Measurements from ENCODE around the gene ANKFN1. TPM values are rescaled to one million over a fixed set of nuclear protein-coding genes. Genes with fewer than 3 reads are reported as not detected.

ANKFN1 gene
- total RNA-seq, 2 donors from 2014 or later: 3.0 to 7.3 TPM

DNA sequence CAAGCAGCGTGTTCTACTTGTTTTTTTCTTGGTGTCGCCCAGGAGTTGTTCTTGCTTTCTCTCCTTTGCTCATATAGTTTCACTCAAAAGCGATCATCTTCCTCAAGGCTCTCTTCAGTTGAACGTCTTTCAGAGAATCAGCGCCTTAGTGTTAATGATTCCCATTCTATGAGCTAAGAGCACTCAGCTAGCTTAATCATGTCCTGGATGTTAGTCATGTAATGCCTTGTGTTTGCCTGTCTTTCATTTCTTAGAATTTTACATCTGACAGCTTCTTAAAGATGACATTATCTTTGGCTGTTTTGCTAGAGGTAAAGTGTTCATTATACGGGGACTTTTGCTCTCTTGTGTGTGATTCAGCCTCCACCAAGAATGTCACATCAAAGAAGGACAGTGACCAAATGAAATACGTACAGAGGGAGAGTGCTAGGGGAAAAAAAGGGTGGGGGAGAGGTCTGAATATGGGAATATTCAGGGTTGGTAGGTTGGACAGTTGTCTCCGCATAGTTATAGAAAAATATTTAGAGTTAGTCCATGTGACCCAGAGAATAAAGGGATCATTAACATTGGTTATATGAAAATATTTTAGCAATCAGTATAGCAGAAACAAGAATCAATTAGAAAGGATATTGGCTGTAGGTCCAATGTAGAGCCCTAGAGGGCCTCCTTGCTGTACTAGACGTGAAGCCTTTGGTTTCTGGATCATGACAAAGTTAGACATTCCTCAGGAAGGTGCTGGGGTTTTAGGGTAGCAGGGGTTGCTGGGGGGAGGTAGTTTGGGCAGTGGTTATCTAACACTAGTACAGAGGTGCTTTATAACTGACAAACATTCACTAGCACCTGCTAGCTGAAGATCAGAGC, 31.9 kb upstream of the ANKFN1 start:
- intact Hi-C loops (cut with DNase I): loop anchor here (10.0 kb wide), 1 partner anchor 353 kb away; no protein-coding TSS in a partner anchor
- Histone ChIP-seq H3K27me3 (replicated peaks; ENCODE audit: insufficient read depth) (no peaks in the 10 kb centered on the region), H3K4me1 (replicated peaks) (no peaks in the 10 kb centered on the region), H3K4me3 (no peak overlapping the region), H3K36me3 (no peaks in the 10 kb centered on the region), H3K27ac (no peak overlapping the region), H3K9me3 (no peaks in the 10 kb centered on the region)
- TF ChIP-seq POLR2AphosphoS5 (IDR thresholded peaks at IDR 0.05): no peak
- TF ChIP-seq, protein P1, sequence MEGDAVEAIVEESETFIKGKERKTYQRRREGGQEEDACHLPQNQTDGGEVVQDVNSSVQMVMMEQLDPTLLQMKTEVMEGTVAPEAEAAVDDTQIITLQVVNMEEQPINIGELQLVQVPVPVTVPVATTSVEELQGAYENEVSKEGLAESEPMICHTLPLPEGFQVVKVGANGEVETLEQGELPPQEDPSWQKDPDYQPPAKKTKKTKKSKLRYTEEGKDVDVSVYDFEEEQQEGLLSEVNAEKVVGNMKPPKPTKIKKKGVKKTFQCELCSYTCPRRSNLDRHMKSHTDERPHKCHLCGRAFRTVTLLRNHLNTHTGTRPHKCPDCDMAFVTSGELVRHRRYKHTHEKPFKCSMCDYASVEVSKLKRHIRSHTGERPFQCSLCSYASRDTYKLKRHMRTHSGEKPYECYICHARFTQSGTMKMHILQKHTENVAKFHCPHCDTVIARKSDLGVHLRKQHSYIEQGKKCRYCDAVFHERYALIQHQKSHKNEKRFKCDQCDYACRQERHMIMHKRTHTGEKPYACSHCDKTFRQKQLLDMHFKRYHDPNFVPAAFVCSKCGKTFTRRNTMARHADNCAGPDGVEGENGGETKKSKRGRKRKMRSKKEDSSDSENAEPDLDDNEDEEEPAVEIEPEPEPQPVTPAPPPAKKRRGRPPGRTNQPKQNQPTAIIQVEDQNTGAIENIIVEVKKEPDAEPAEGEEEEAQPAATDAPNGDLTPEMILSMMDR (IDR thresholded peaks at IDR 0.05): no peak
- no peak for TF ChIP-seq POLR2A (IDR thresholded peaks at IDR 0.05)
- 78% methylated on average over 9 of the region's 9 CpGs for WGBS
- no peak for DNase-seq (ENCODE audit: low spot score)

DNA sequence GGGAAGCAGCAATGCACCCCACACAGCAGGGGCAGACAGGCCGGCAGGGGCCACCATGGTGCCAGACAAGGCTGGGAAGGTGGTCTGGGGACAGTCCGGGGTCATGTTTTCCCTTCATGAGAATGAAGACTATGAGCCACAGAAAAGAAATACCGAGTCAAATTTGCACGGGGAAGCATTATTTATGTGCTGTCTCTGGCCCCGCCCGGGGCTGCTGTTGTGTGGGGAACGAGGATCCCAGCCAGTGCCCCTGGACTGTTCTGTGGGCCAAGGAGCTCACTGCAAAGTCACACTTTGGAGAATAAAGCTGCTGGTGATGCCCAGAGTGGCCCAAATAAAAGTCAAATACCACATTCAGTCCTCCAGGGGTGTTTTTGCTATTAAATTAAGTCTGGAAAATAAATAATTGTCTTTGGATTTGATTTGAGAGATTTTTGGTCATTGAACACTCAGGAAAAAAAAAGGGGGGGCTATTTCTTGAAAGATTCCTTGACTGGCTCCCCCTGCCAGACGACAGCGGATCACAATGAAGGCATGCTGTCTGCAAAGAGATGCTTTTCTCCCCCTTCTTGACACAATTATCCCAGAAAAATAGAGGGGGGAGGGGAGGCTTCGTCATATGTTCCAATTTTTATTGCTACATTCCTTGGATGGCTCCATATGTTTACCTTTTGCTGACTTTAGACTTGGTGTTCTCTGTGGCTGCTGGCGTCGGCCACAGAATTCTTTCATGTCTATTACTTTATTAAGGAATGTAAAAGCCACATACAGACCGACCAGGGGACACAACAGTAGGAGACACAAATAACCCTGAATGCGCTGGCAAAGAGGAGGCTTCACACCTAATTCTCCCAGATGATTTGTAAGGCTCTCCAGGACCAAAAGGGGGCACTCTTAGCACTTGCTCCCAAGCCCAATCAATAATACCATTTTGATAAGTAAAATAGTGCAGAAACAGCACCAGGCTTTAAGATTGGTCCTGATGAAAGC, 27.1 kb upstream of the ANKFN1 start:
- TF ChIP-seq, protein P1 (IDR thresholded peaks at IDR 0.05): peak in 3 of 4 experiments; percentile 30 to 57 (median 46)
- no peak for TF ChIP-seq POLR2A (IDR thresholded peaks at IDR 0.05)
- TF ChIP-seq POLR2AphosphoS5 (IDR thresholded peaks at IDR 0.05): peak; percentile 79
- no peaks in the 10 kb centered on the region for H3K4me1 ChIP-seq (replicated peaks)
- no peaks in the 10 kb centered on the region for H3K9me3 ChIP-seq
- H3K27me3 ChIP-seq (replicated peaks; ENCODE audit: insufficient read depth): no peaks in the 10 kb centered on the region
- peak; percentile 79 for DNase-seq (ENCODE audit: low spot score)
- intact Hi-C loops (cut with DNase I): loop anchor here (10.0 kb wide), 1 partner anchor 349 kb away; no protein-coding TSS in a partner anchor
- no peaks in the 10 kb centered on the region for H3K36me3 ChIP-seq
- WGBS: 32% methylated on average over 14 of the region's 14 CpGs
- no peak overlapping the region for H3K4me3 ChIP-seq
- peak overlapping the region; percentile 20 to 53 for H3K27ac ChIP-seq

DNA sequence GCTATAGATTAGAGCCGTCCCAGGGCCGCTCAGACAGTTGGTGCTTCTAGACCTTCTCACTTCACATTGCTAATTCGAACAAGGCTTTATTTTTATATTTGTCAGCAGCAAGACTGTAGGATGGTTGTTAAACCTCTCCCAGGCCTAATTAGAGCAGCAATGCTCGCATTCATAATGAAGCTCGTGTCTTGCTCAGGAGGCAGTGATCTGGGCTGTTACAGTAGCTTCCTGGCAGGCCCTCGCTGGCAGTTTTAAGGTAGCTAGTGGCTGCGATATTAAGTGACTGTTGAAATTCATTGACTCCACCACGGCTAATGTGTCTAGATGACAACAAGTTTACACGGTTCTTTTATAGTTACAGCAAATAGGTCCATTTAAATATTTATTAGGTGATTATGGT, 23.2 kb upstream of the ANKFN1 start:
- no peaks in the 10 kb centered on the region for H3K4me1 ChIP-seq (replicated peaks)
- no peaks in the 10 kb centered on the region for H3K27me3 ChIP-seq (replicated peaks; ENCODE audit: insufficient read depth)
- WGBS: 80% methylated on average over 9 of the region's 9 CpGs
- TF ChIP-seq POLR2AphosphoS5 (IDR thresholded peaks at IDR 0.05) (no peak), POLR2A (IDR thresholded peaks at IDR 0.05) (no peak)
- TF ChIP-seq, protein P1 (IDR thresholded peaks at IDR 0.05): no peak
- H3K9me3 ChIP-seq: no peaks in the 10 kb centered on the region
- no peak for DNase-seq (ENCODE audit: low spot score)
- H3K4me3 ChIP-seq: no peak overlapping the region
- H3K27ac ChIP-seq: no peak overlapping the region
- H3K36me3 ChIP-seq: no peaks in the 10 kb centered on the region
- intact Hi-C loops (cut with DNase I): loop anchor here (5.0 kb wide), 1 partner anchor 192 kb away; no protein-coding TSS in a partner anchor

DNA sequence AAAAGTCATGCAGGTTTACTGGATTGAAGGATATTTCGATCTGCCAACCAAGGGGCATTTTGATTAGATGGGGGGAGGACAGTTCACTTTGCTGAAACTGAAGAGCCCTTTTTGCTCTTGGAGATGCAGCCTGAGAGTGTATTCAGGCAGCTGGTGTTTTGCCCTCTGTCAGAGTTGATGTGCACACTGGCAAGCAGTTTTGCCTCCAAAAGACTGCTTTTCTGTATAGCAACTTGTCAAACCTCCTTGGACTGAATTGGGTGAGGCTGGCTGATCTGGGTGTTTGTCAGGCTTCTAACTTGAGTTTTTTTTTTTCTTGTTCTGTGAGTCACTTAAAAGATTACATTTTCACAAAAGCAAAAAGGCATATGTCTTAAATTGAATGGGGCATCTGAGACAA, 22.6 kb upstream of the ANKFN1 start:
- TF ChIP-seq, protein P1 (IDR thresholded peaks at IDR 0.05): no peak
- TF ChIP-seq POLR2A (IDR thresholded peaks at IDR 0.05) (no peak), POLR2AphosphoS5 (IDR thresholded peaks at IDR 0.05) (no peak)
- WGBS: 91% methylated on average over 1 of the region's 1 CpG
- no peaks in the 10 kb centered on the region for H3K27me3 ChIP-seq (replicated peaks; ENCODE audit: insufficient read depth)
- no peaks in the 10 kb centered on the region for H3K9me3 ChIP-seq
- DNase-seq (ENCODE audit: low spot score): no peak
- no peaks in the 10 kb centered on the region for H3K36me3 ChIP-seq
- no peak overlapping the region for H3K27ac ChIP-seq
- intact Hi-C loops (cut with DNase I): loop anchor here (5.0 kb wide), 1 partner anchor 192 kb away; no protein-coding TSS in a partner anchor
- no peak overlapping the region for H3K4me3 ChIP-seq
- H3K4me1 ChIP-seq (replicated peaks): no peaks in the 10 kb centered on the region
